Measurements from ENCODE around the gene CD2BP2. TPM values are rescaled to one million over a fixed set of nuclear protein-coding genes. Genes with fewer than 3 reads are reported as not detected.

CD2BP2 gene
- total RNA-seq, 1 donor from 2014 or later, result 87.8 TPM

- peaks cover 11% of the 10 kb centered on the region for H3K36me3 Mint-ChIP-seq (ENCODE audit: low read depth)
- H3K27me3 Mint-ChIP-seq, result no peaks in the 10 kb centered on the region
- no peak for DNase-seq
- peaks cover 52% of the 10 kb centered on the region for H3K4me1 Mint-ChIP-seq
- TF ChIP-seq, protein P1, sequence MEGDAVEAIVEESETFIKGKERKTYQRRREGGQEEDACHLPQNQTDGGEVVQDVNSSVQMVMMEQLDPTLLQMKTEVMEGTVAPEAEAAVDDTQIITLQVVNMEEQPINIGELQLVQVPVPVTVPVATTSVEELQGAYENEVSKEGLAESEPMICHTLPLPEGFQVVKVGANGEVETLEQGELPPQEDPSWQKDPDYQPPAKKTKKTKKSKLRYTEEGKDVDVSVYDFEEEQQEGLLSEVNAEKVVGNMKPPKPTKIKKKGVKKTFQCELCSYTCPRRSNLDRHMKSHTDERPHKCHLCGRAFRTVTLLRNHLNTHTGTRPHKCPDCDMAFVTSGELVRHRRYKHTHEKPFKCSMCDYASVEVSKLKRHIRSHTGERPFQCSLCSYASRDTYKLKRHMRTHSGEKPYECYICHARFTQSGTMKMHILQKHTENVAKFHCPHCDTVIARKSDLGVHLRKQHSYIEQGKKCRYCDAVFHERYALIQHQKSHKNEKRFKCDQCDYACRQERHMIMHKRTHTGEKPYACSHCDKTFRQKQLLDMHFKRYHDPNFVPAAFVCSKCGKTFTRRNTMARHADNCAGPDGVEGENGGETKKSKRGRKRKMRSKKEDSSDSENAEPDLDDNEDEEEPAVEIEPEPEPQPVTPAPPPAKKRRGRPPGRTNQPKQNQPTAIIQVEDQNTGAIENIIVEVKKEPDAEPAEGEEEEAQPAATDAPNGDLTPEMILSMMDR (IDR thresholded peaks at IDR 0.05), result no peak
- H3K4me3 Mint-ChIP-seq, result no peak overlapping the region
- ChIA-PET CTCF (interaction anchor here (1.9 kb wide), 1 partner anchor 33 kb away, joined by 6 read pairs; no protein-coding TSS in a partner anchor), POLR2A (interaction anchor here (0.6 to 4.4 kb wide), 5 partner anchors 31 to 50 kb away, joined by 3 to 31 read pairs (median 4); partner anchors contain the start of gene ZNF771)
- intact Hi-C loops (cut with micrococcal nuclease), result loop anchor here (10.0 kb wide), 1 partner anchor 781 kb away; no protein-coding TSS in a partner anchor
- ATAC-seq (ENCODE audit: low read depth), result no peak
- H3K9me3 Mint-ChIP-seq, result no peaks in the 10 kb centered on the region
- H3K27ac Mint-ChIP-seq, result no peak overlapping the region
Measured at GRCh38 chr16:30375864-30376263, 20.8 kb upstream of the CD2BP2 start.

DNA sequence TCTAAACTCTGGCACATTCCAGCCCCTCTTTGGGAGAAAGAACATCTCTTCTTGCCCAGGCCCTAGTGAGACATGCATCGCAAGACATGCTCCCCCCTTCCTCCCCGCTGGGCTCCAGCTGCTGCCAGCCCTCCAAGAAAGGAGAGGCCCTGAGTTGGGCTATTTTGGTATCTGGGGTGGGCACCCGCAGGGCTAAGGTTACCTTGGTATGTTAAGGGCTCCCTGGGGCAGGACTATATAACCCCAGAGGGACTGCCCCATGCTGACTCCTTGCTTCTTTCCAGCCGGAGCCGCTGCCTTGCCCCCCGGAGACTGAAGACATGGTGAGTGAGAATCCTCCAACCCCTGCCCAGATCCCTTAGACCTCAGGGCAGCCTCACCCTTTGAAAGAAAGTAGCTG lies 19.4 kb upstream of the CD2BP2 start, which contains the start of gene MYL11:
MYL11 (plus strand) TSS at position 265 of the 400 bp plus-strand sequence; CDS start at position 321, 56 bp downstream.
- Mint-ChIP-seq H3K9me3 (no peaks in the 10 kb centered on the region), H3K27ac (no peak within 1 kb of the TSS), H3K4me3 (no peak within 1 kb of the TSS), H3K4me1 (peaks cover 43% of the 10 kb centered on the region), H3K36me3 (ENCODE audit: low read depth) (peaks cover 7% of the 10 kb centered on the region), H3K27me3 (no peaks in the 10 kb centered on the region)
- intact Hi-C loops (cut with micrococcal nuclease), result loop anchor here (10.0 kb wide), 1 partner anchor 780 kb away; no protein-coding TSS in a partner anchor
- TF ChIP-seq, protein P1 (IDR thresholded peaks at IDR 0.05), result no peak
- no peak for ATAC-seq (ENCODE audit: low read depth)
- ChIA-PET CTCF (no interaction called here), POLR2A (no interaction called here)
- no peak for DNase-seq

GRCh38 chr16:30372725-30373124 lies 17.6 kb upstream of the CD2BP2 start:
- intact Hi-C loops (cut with micrococcal nuclease), result loop anchor here (10.0 kb wide), 1 partner anchor 778 kb away; no protein-coding TSS in a partner anchor
- ChIA-PET POLR2A (interaction anchor here (0.6 to 3.1 kb wide), 3 partner anchors 23 to 1525 kb away, joined by 4 to 20 read pairs (median 5); partner anchors contain the start of genes ZNF48 and ZNF689), CTCF (interaction anchor here (2.2 kb wide), 1 partner anchor 22 kb away, joined by 7 read pairs; the partner anchor contains the start of gene ZNF48)
- no peak overlapping the region for H3K4me3 Mint-ChIP-seq
- TF ChIP-seq, protein P1 (IDR thresholded peaks at IDR 0.05), result no peak
- no peaks in the 10 kb centered on the region for H3K9me3 Mint-ChIP-seq
- DNase-seq (no peak), ATAC-seq (ENCODE audit: low read depth) (no peak)
- peak overlapping the region; percentile 24 for H3K27ac Mint-ChIP-seq
- H3K36me3 Mint-ChIP-seq (ENCODE audit: low read depth), result peaks cover under 1% of the 10 kb centered on the region
- no peaks in the 10 kb centered on the region for H3K27me3 Mint-ChIP-seq
- H3K4me1 Mint-ChIP-seq, result peaks cover 44% of the 10 kb centered on the region

- ChIA-PET POLR2A (interaction anchor here (0.6 to 3.8 kb wide), 8 partner anchors 10 to 1525 kb away, joined by 3 to 39 read pairs (median 16); partner anchors contain the start of genes CORO1A, SEPTIN1, ZNF48 and ZNF771), CTCF (interaction anchor here (1.0 to 2.2 kb wide), 6 partner anchors 17 to 280 kb away, joined by 5 to 18 read pairs (median 7); partner anchors contain the start of genes CD2BP2, DCTPP1, TBX6 and ZNF48)
- Mint-ChIP-seq H3K4me3 (peak overlapping the region; percentile 82), H3K4me1 (peaks cover 44% of the 10 kb centered on the region), H3K27me3 (no peaks in the 10 kb centered on the region), H3K9me3 (no peaks in the 10 kb centered on the region), H3K36me3 (ENCODE audit: low read depth) (peaks cover 3% of the 10 kb centered on the region), H3K27ac (peak overlapping the region; percentile 86)
- DNase-seq (no peak), ATAC-seq (ENCODE audit: low read depth) (no peak)
- intact Hi-C loops (cut with micrococcal nuclease), result loop anchor here (10.0 kb wide), 1 partner anchor 777 kb away; no protein-coding TSS in a partner anchor
- TF ChIP-seq, protein P1 (IDR thresholded peaks at IDR 0.05), result no peak
Measured at GRCh38 chr16:30372038-30372712, 17.1 kb upstream of the CD2BP2 start.

All from activated B cell treated with CpG ODN at 0.5 μM for 24 hours (primary cell).